GM12873 (cell line): ENCODE results near the gene MYO1C.

Experiments used
- CTCF ChIP-seq: IDR thresholded peaks from 2 replicates; pipeline ENCODE4 v1.5.1; 2012; ENCODE audit warnings: low read depth, mild to moderate bottlenecking, moderate library complexity, low read length, control low read depth; ENCODE audit not compliant: insufficient read depth; ENCODE audit errors: missing control alignments

MYO1C gene

GRCh38 chr17:1462164-1463112, 30.0 kb downstream of the MYO1C start:
- no peak for TF ChIP-seq CTCF

- no peak for TF ChIP-seq CTCF
Measured at GRCh38 chr17:1461198-1461944, 31.1 kb downstream of the MYO1C start.

- TF ChIP-seq CTCF, result no peak
Measured at GRCh38 chr17:1460233-1460632, 32.3 kb downstream of the MYO1C start.

DNA sequence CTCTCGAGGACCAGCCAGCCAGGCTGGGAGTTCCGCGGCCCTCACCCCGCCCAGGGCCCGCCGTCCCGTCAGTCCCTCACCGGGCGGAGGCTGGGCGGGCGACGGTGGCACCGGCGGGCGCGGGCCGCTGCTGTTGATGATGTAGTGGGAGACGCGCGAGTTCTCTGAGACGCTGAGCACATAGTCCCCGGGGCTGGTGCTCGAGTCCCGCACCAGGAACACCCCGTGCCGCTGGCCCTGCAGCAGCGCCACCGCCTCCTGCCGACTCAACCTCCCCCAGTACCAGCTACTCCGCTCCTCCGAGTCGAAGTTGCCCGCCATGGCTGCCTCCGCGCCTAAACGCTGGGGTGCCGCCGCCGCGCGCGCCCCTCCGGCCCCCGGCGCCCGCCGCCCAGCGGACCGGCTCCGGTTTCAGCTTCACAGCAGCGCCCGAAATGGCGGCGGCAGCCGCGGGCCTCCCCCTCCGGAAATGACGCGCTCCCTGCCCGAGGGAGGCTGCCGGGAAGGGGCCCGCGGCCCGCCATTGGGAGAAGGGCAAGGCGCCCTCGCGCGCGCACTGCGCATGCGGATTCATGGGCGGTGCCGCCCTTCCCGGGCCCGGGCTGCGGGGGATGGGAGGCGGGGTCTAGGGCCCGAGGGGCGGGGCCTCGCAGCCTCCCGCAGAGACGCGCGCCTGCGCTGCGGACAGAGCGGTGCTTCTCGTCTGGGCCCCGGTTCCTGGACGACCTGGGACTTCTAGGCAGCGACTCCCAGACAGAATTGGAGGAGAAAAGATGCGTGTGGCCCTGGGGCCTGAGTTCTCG, 36.5 kb downstream of the MYO1C start, which contains the start of gene CRK:
Gene CRK (minus strand): TSS at position 436 of the 803 bp plus-strand sequence. CDS start 115 bp downstream, at position 321.
- no peak for TF ChIP-seq CTCF

DNA sequence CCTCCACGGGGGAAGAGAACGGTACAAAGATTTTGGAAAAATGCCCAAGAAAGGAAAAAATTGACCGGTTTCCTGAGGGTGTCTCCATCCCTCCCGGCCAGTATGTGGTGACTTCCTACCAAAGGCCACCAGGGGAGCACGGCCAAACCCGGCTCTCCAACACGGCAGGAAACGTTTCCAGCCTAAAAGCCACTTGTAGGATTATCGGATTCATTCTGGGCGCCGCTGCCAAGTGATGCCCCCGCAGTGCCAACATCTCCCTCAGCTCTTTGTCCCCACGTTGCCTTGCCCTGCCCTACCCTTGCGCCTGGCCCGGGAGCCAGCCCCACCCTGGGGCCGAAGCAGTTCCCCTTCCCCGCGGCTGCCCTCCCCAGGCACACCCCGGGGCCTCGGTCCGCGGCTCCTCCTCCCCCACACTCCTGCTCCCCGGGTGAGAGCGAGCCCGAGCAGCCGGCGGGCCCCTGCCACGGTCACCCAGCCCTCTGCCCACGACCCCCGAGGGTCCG, 37.1 kb downstream of the MYO1C start:
- peak; percentile 74 for TF ChIP-seq CTCF

- no peak for TF ChIP-seq CTCF
Measured at GRCh38 chr17:1454541-1454940, 37.9 kb downstream of the MYO1C start.
